CD4-positive, alpha-beta T cell treated with Interferon gamma for 1 hour (primary cell): ENCODE results near the gene TMUB2.

ENCODE experiments used
- DNase-seq: peaks from one replicate; pipeline ENCODE4 v3.0.0-alpha.2; 2020

Gene TMUB2

GRCh38 chr17:44203731-44204440, 17.1 kb downstream of the TMUB2 start:
- peak; percentile 58 for DNase-seq

- no peak for DNase-seq
Measured at GRCh38 chr17:44204441-44204882, 17.7 kb downstream of the TMUB2 start.

- DNase-seq, result no peak
Measured at GRCh38 chr17:44205962-44206824, 19.4 kb downstream of the TMUB2 start.

- no peak for DNase-seq
Measured at GRCh38 chr17:44206825-44207155, 20.0 kb downstream of the TMUB2 start.

- DNase-seq, result no peak
Measured at GRCh38 chr17:44207319-44207718, 20.5 kb downstream of the TMUB2 start.

GRCh38 chr17:44207743-44208142, 21.0 kb downstream of the TMUB2 start:
- no peak for DNase-seq

- no peak for DNase-seq
Measured at GRCh38 chr17:44209786-44210341, 23.1 kb downstream of the TMUB2 start.

GRCh38 chr17:44210342-44211192, 23.8 kb downstream of the TMUB2 start:
- DNase-seq, result peak; percentile 91

- no peak for DNase-seq
Measured at GRCh38 chr17:44211281-44212265, 24.8 kb downstream of the TMUB2 start.

GRCh38 chr17:44212507-44213402, 26.0 kb downstream of the TMUB2 start:
- no peak for DNase-seq

- no peak for DNase-seq
Measured at GRCh38 chr17:44213403-44214229, 26.8 kb downstream of the TMUB2 start.

- no peak for DNase-seq
Measured at GRCh38 chr17:44214230-44214494, 27.4 kb downstream of the TMUB2 start.

- DNase-seq, result no peak
Measured at GRCh38 chr17:44214896-44215295, 28.1 kb downstream of the TMUB2 start.

- DNase-seq, result peak; percentile 64
Measured at GRCh38 chr17:44216173-44216572, 29.4 kb downstream of the TMUB2 start.

GRCh38 chr17:44216694-44217093, 29.9 kb downstream of the TMUB2 start:
- DNase-seq, result no peak

- no peak for DNase-seq
Measured at GRCh38 chr17:44217738-44218343, 31.1 kb downstream of the TMUB2 start.

GRCh38 chr17:44218344-44219107, 31.8 kb downstream of the TMUB2 start:
- peak; percentile 90 for DNase-seq

GRCh38 chr17:44219108-44219615, 32.4 kb downstream of the TMUB2 start:
- DNase-seq, result peak; percentile 71
